RWPE1 (cell line): ENCODE measurements around the gene ZNF165.

Experiments used
- CTCF ChIA-PET: fragments of 350-600 bp; sonication (Branson Sonifier 250); formaldehyde crosslinking; extraction: SDS; loops from one replicate; lab custom pipeline; 2021; lab: Yijun Ruan, JAX
- POLR2A ChIA-PET: fragments of 400-600 bp; formaldehyde crosslinking; extraction: SDS; loops from one replicate; lab custom pipeline; 2020; ENCODE audit warnings: antibody characterized with exemption; ENCODE audit not compliant: low non-redundant PET; lab: Yijun Ruan, JAX
- DNase-seq: peaks from one replicate; pipeline ENCODE4 v3.0.0; 2012; ENCODE audit warnings: low spot score
- H3K27ac ChIP-seq: fragments of 450-650 bp; 2 replicates; pipeline ENCODE4 v1.5.1; 2017
- TF ChIP-seq, protein P1 (sequence below): fragments of 450-650 bp; conservative IDR thresholded peaks from 2 replicates; pipeline ENCODE4 v1.5.1; 2017; ENCODE audit warnings: low read depth, mild to moderate bottlenecking

Gene ZNF165

DNA sequence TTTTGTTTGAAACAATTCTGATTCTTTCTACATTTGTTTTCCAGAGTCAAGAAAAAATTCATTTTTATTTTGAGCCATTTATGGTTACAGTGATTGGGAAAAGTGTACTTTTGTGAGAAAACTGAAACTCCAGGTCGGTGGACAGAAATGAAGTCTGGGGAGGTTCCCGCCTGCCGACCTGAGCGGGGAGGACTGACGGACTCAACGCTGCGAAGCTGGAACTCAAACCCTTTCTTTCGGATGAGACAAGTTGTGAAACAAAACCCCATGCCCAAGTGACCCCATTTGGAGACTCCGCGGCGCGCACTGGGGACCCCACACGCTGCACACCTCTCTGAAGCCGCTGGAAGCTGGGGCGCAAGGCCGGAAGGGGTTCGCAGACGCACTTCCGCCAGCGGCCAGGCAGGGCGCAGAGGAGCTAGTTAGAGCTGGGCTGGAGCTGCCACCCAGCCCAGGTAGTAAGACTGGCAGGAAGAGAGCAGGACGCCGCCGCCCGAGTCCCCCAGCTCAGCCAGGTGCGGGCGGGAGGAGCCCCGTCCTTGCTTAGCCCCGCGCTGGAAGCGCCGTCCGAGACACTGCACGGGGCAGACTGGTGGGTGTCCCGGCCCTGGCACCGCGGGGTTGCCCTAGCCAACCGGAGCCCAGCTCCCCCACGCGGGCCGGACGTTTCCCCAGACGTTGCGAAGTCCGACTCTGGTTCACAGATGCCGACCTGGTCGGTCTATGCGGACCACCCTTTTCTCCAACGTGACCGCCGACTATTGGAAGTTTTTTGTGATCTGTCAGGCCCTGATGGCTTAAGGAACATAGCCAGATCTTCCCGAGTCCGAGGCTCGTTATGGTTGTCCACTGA is 24.2 kb downstream of the ZNF165 start:
- POLR2A ChIA-PET = interaction anchor here (0.5 to 0.9 kb wide), 3 partner anchors 10 to 231 kb away, joined by 3 to 14 read pairs (median 3); no protein-coding TSS in a partner anchor
- CTCF ChIA-PET = interaction anchor here (0.6 to 0.8 kb wide), 6 partner anchors 12 to 1827 kb away, joined by 3 to 5 read pairs (median 4); no protein-coding TSS in a partner anchor

DNA sequence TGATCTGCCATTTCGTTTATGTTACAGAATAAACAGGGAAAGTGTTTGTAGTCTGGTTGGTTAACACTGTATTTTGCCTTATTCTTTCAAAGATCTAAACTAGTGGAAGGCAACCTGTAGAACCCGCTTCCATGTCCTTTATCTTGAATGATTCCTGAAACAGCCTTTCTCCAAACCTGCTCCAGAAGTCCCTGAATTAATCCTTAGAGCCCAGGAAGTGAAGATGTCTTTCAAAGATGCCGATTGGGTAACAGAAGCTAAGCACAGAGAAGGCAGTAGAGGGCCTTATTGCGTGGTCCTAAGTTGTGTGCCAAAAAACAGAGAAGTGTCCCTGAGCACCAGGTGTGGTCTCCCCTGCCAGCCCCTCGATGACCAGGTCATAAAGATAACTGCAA is 24.9 kb downstream of the ZNF165 start:
- DNase-seq = peak; percentile 13
- ChIA-PET POLR2A (interaction anchor here (0.5 to 0.9 kb wide), 2 partner anchors 9 to 114 kb away, joined by 3 to 7 read pairs; no protein-coding TSS in a partner anchor), CTCF (interaction anchor here (0.6 to 0.7 kb wide), 2 partner anchors 33 to 246 kb away, joined by 3 to 4 read pairs; no protein-coding TSS in a partner anchor)
- TF ChIP-seq, protein P1, sequence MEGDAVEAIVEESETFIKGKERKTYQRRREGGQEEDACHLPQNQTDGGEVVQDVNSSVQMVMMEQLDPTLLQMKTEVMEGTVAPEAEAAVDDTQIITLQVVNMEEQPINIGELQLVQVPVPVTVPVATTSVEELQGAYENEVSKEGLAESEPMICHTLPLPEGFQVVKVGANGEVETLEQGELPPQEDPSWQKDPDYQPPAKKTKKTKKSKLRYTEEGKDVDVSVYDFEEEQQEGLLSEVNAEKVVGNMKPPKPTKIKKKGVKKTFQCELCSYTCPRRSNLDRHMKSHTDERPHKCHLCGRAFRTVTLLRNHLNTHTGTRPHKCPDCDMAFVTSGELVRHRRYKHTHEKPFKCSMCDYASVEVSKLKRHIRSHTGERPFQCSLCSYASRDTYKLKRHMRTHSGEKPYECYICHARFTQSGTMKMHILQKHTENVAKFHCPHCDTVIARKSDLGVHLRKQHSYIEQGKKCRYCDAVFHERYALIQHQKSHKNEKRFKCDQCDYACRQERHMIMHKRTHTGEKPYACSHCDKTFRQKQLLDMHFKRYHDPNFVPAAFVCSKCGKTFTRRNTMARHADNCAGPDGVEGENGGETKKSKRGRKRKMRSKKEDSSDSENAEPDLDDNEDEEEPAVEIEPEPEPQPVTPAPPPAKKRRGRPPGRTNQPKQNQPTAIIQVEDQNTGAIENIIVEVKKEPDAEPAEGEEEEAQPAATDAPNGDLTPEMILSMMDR = no peak
- H3K27ac ChIP-seq = peak overlapping the region; percentile 80

More for the DNA sequence above, 24.2 kb downstream of the ZNF165 start:
- peak overlapping the region; percentile 80 for H3K27ac ChIP-seq
- TF ChIP-seq, protein P1 = peak; percentile 50
- DNase-seq = peak; percentile 84

DNA sequence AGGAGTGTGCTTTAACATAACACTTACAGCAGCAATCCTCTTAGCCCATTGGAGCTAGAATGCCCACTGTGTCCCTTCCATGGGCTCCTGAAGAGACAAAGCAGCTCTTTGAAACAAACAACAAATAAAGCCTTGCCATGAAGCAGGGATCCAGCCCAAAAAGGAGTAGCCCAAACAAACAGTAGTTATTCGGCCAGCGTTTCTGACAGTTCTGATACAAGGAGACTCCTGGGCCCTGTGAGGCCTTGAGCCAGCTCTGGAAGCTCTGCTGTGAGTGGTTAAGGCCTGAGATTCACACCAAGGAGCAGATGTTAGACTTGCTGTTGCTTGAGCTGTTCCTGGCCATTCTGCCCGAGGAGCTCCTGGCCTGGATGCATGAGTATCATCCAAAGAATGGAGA is 27.1 kb downstream of the ZNF165 start:
- CTCF ChIA-PET = no interaction called here
- DNase-seq = no peak
- POLR2A ChIA-PET = no interaction called here

DNA sequence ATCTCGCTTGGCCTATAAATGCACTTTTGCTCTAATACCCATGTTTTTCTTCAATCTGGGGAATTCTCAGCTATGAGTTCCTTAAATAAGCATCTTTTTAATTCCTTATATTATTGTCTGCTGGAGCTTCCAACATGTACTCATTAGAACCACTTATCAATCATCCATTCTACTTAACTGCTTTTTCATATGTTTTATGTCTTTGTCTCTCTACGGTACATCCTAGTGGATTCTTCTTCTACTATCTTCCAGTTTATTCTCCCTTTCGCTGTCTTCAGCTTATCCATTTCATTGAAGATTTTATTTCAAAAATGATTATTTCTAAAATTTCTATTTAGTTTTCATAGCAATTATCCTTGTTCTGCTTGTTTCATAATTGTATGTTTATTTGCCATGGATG is 31.6 kb downstream of the ZNF165 start:
- CTCF ChIA-PET = no interaction called here
- TF ChIP-seq, protein P1 = no peak

More for the DNA sequence above, 27.1 kb downstream of the ZNF165 start:
- TF ChIP-seq, protein P1 = no peak
- H3K27ac ChIP-seq = no peak overlapping the region

DNA sequence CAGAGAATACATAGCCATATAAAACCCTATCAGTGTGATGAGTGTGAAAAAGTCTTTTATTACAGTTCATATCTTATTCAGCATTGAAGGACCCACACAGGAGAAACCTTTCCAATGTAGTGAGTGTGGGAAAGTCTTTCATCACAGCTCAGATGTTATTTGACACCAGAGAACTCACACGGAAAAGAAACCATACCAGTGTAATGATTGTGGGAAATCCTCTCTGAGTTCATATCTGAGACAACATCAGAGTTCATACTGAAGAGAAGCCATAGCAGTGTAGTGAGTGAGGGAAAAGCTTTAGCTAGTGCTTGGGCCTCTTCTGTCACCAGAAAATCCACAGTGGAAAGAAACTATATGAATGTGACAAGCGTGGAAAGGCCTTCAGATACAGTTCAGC is 35.4 kb downstream of the ZNF165 start:
- POLR2A ChIA-PET = no interaction called here
- no peak overlapping the region for H3K27ac ChIP-seq
- TF ChIP-seq, protein P1 = no peak
- CTCF ChIA-PET = interaction anchor here (1.2 kb wide), 1 partner anchor 11 kb away, joined by 5 read pairs; no protein-coding TSS in a partner anchor
- DNase-seq = no peak

More for the DNA sequence above, 31.6 kb downstream of the ZNF165 start:
- POLR2A ChIA-PET = no interaction called here
- no peak for DNase-seq
- no peak overlapping the region for H3K27ac ChIP-seq

DNA sequence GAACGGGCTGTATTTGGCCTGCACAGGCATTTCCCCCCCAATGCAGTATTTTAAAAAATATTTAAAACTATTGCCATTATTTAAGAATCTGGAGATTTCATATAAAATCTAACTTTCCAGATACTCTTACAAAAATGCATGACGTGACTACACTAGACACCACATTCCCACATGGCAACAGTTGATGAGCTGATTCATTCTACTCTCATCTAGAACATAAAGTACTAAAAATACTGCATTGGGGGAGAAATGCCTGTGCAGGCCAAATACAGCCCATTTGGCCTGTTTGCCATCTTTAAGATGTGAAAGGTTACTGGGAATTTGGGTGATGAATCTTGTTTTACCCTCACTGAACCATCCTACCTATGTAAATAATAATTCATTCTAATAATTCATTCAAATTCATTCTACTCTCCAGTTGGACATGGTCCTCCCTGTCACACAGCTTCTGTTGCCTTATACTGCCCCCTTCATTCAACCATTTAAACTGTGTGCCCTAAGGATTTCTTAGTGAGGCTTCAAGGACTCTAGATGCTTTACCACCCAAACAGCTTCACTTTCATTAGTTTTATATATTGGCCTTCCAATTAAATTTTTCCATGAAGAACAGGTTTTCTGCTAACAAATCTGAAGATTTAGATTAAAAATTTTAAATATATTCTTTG is 37.1 kb downstream of the ZNF165 start:
- CTCF ChIA-PET = interaction anchor here (0.9 kb wide), 1 partner anchor 266 kb away, joined by 3 read pairs; no protein-coding TSS in a partner anchor
- TF ChIP-seq, protein P1 = no peak
- POLR2A ChIA-PET = no interaction called here
- DNase-seq = no peak
- no peak overlapping the region for H3K27ac ChIP-seq
